Loucy (cell line): ENCODE results near the gene SIAH2.

Experiments used
- EZH2phosphoT487 ChIP-seq: fragments of 200-600 bp; IDR thresholded peaks from 2 replicates; pipeline ENCODE4 v1.6.1; 2018; ENCODE audit warnings: antibody characterized with exemption, mild to moderate bottlenecking, moderate library complexity, borderline replicate concordance
- TF ChIP-seq, protein P1 (sequence below): fragments of 200-600 bp; sonication (generic); conservative IDR thresholded peaks from 2 replicates; pipeline ENCODE4 v1.5.1; 2014; ENCODE audit warnings: mild to moderate bottlenecking, antibody characterized with exemption, low read length

DNA sequence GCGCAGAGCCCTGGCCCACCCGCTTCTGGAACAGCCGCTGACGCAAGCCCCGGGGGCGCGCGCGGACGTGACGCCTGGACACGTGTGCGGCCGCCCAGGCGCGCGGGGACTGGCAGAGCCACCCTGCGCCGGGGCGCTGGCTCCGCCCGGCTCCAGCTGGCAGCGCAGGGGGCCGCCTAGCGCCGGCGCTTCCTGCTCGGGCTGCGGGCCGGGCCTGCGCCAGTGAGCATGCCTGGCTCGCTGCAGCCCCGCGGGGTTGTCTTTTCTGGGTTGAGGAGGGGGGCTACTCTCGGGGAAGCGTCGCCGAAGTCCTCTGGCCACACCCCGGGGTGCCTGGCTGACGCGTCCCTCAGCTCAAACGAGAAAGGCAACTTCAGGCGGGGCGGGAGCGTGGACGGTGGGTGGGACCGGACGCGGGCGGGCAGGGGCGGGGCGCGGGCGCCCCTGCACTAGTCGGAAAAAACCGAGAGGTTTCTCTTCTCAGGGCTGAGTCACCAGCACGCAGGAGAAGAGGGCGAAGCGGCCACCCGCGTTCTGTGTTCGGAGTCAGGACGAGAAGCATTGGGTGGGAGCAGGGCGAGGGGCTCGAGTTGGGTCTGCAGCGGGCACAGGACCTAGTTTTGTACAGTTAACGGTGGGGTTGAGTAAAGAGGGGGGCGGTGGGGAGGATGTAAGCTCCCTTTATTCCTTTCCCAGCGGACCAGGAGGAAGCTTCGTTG, at the start of gene SIAH2:
- TF ChIP-seq, protein P1, sequence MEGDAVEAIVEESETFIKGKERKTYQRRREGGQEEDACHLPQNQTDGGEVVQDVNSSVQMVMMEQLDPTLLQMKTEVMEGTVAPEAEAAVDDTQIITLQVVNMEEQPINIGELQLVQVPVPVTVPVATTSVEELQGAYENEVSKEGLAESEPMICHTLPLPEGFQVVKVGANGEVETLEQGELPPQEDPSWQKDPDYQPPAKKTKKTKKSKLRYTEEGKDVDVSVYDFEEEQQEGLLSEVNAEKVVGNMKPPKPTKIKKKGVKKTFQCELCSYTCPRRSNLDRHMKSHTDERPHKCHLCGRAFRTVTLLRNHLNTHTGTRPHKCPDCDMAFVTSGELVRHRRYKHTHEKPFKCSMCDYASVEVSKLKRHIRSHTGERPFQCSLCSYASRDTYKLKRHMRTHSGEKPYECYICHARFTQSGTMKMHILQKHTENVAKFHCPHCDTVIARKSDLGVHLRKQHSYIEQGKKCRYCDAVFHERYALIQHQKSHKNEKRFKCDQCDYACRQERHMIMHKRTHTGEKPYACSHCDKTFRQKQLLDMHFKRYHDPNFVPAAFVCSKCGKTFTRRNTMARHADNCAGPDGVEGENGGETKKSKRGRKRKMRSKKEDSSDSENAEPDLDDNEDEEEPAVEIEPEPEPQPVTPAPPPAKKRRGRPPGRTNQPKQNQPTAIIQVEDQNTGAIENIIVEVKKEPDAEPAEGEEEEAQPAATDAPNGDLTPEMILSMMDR = no peak
- TF ChIP-seq EZH2phosphoT487 = no peak
